Lower leg skin (tissue), 3 donors: ENCODE measurements around the gene POLL.

ENCODE experiments used
- POLR2A ChIP-seq, 2 donors: fragments of 450-650 bp; IDR thresholded peaks; one replicate each; pipeline ENCODE4 v1.6.1; 2016 to 2017; ENCODE audit warnings: antibody characterized with exemption in 2 of 2, mild to moderate bottlenecking in 1 of 2, moderate library complexity in 1 of 2
- TF ChIP-seq, protein P1 (sequence below), 3 donors: fragments of 450-650 bp; IDR thresholded peaks; one replicate each; pipeline ENCODE4 v1.5.1; 2016; ENCODE audit warnings: antibody characterized with exemption in 3 of 3, mild to moderate bottlenecking in 3 of 3, moderate library complexity in 2 of 3

DNA sequence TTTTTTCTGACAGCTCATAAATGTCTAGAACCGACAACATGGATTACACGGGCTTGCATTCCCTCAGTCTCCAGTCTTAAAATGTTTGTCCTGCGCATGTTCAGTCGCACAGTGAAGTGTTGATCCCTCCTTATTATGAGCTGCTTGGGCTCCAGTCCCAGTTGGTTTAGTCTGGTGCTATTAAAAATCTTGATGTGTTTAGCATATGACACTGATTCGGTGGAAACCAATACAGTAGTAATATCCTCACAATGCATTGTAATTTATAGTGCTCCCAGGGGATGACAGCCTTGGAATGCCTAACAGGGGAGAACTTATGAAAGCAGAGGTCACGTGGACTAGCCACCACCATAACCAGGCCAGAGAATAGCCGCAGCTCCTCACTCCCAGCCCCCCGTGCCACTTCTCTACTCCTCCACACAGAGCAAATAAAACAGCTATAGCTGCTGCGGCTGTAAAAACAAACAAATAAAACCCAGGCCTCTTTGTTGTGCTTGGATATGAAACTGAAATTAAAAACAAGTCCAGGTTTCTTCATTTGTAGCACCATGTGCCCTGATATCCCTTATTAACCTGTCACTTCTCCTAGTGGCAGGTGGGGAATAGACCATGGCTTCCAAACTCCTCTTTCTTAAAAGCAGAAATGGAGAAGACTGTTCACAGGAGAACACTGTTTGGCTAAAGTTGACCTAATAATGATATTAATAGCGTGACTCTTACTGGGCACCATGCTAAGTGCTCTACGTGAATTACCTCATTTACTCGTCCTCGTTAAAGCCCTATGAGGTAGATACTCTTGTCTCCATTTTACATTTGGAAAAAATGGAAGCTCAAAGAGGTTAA is 7.8 kb upstream of the POLL start:
- TF ChIP-seq, protein P1, sequence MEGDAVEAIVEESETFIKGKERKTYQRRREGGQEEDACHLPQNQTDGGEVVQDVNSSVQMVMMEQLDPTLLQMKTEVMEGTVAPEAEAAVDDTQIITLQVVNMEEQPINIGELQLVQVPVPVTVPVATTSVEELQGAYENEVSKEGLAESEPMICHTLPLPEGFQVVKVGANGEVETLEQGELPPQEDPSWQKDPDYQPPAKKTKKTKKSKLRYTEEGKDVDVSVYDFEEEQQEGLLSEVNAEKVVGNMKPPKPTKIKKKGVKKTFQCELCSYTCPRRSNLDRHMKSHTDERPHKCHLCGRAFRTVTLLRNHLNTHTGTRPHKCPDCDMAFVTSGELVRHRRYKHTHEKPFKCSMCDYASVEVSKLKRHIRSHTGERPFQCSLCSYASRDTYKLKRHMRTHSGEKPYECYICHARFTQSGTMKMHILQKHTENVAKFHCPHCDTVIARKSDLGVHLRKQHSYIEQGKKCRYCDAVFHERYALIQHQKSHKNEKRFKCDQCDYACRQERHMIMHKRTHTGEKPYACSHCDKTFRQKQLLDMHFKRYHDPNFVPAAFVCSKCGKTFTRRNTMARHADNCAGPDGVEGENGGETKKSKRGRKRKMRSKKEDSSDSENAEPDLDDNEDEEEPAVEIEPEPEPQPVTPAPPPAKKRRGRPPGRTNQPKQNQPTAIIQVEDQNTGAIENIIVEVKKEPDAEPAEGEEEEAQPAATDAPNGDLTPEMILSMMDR (IDR thresholded peaks at IDR 0.05): no peak
- TF ChIP-seq POLR2A (IDR thresholded peaks at IDR 0.05): no peak
